AG09309 (cell line): ENCODE results near the gene NHS.
A peak's percentile ranks its signal among the peaks of the same experiment; 100 is the strongest.

Experiments used
- DNase-seq: peaks from one replicate; pipeline ENCODE4 v3.0.0-alpha.2; 2010; ENCODE audit warnings: low read depth
- H3K4me3 ChIP-seq: 2 replicates; pipeline ENCODE4 v1.5.1; 2011; ENCODE audit warnings: mild to moderate bottlenecking, low read depth, low read length, moderate library complexity; ENCODE audit not compliant: control insufficient read depth
- TF ChIP-seq, protein P1 (sequence below): IDR thresholded peaks from 2 replicates; pipeline ENCODE4 v1.5.1; 2011; ENCODE audit warnings: mild to moderate bottlenecking, low read depth, low read length, inconsistent platforms; ENCODE audit not compliant: insufficient read depth, control insufficient read depth; ENCODE audit errors: missing control alignments

NHS gene

DNA sequence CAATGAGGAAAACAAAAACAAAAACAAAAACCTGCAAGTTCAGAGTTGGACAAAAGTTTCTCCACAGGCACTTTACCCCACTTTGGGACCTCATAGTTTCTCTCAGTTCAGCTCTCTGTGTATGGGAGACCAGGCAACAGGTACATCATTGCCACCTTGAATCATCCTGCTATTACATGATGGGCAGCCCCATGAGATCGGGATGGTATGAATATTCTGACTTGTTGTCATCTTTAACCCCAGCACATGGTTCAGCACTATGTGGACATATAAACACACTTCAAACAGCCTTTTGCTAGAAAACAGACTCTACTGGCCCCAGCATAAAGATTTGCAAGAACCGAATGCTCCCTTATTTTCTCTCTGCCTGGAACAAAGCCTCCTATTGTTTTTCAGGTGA, 185.4 kb downstream of the NHS start:
- TF ChIP-seq, protein P1, sequence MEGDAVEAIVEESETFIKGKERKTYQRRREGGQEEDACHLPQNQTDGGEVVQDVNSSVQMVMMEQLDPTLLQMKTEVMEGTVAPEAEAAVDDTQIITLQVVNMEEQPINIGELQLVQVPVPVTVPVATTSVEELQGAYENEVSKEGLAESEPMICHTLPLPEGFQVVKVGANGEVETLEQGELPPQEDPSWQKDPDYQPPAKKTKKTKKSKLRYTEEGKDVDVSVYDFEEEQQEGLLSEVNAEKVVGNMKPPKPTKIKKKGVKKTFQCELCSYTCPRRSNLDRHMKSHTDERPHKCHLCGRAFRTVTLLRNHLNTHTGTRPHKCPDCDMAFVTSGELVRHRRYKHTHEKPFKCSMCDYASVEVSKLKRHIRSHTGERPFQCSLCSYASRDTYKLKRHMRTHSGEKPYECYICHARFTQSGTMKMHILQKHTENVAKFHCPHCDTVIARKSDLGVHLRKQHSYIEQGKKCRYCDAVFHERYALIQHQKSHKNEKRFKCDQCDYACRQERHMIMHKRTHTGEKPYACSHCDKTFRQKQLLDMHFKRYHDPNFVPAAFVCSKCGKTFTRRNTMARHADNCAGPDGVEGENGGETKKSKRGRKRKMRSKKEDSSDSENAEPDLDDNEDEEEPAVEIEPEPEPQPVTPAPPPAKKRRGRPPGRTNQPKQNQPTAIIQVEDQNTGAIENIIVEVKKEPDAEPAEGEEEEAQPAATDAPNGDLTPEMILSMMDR: no peak
- DNase-seq: no peak
- no peak overlapping the region for H3K4me3 ChIP-seq

DNA sequence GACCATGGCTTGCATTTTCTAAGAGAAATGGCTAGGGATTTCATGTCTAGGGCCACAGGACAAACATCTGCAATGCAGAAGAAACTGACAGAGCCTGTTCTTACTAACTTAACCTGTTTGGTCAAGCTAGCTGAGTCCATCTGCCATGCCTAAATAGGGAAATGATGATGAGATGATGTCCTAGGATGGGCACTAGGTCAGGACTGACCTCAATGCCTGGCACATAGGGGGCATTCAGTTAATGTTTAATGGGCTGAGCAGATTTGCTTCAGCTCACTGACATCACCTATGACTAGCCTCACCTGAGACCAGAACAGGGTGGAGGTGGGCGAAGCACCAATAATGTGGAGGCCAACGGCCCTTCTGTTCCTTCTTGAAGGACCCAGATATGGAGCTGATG, 188.1 kb downstream of the NHS start:
- TF ChIP-seq, protein P1: no peak
- no peak overlapping the region for H3K4me3 ChIP-seq
- DNase-seq: no peak

DNA sequence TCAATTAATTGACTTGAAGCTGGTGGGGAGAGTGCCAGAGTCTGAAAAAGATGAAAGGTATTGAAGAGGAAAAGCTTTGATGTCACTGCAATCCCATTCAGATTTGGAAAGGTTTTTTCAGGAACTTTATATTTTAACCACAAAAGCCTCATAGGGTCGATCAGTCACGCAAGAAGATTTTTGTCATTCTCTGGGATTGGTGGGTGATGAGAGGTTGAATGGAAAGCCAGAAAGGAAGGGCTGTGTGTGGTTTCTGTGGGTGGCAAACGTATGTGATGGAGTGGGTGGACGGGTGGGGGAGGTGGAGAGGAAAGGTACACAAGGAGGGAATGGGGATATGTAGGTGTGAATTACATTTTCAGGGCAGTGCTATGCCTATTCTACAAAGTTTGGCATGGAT, 188.5 kb downstream of the NHS start:
- TF ChIP-seq, protein P1: no peak
- DNase-seq: no peak
- no peak overlapping the region for H3K4me3 ChIP-seq

DNA sequence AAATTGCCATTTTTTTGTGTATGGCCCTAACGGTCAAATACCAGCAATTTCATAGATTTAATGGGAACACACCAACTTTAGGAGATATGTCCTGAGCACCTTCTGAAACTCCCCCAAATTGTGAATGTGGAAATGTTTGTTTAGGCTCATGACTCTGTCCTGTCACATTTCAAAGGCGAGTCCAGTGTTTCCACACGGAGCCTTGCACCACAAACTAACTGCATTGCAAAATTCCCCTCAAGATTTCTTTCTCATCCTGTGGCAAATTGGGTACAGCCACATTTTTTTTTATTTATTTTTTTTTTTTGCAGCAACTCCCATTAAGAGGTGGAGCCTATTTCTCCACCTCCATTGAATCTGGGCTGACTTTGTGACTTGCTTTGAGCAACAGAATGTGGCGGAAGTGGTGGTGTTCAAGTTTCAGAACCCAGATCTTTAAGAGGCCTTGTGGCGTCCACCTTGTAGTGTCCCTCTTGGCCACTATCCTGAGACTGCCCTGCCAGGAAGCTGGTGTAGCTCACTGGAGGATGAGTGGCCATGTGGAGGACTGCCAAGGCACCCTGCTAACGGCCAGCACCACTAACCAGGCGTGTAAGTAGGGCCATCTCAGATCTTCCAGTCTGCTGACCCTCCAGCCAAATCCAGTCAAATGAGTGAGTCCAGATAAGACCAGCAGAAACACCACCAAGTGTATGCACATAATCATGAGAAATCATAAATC, 189.8 kb downstream of the NHS start:
- H3K4me3 ChIP-seq: no peak overlapping the region
- TF ChIP-seq, protein P1: no peak
- DNase-seq: peak; percentile 32

DNA sequence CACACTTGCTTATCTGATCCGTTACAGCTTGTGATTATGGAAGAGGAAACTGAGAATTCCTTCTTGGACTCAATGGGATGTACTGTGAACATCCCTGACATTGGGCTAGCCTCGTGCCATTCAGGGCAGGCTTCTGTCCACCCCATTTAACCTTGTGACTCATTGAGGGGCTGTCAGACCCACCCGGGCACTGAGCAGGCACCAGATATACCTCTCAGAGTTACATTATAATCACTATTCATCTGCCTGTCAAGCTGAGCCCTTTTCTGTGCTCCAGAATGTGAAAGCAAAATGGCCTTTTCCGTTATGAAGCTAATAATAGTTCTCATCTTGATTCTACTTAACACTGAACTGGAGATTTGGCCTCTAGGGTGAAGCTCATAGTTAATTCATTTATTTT, 191.7 kb downstream of the NHS start:
- TF ChIP-seq, protein P1: no peak
- H3K4me3 ChIP-seq: no peak overlapping the region
- DNase-seq: no peak

DNA sequence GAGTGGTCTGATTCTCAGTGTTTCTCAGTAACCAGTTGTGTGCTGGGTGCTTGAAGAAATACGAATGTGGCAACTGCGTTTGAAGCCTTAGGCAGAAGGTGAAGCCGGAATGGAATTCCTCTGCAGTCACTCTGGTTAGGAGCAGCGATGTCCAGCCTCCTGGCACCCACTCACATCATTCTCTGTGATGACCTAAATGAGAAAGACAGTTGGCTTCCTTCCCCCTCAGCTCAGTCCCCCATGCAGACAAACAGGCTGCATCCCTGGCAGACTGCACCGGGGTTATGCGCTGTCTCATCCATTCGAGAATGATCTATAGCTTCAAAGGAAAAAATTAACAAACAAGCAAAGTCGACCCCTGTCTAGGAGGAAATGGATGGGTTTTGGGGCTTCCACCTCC, 192.2 kb downstream of the NHS start:
- DNase-seq: no peak
- H3K4me3 ChIP-seq: no peak overlapping the region
- TF ChIP-seq, protein P1: no peak
